Measurements from ENCODE around the gene SPDEF.

The SPDEF gene

GRCh38 chr6:34543421-34543820 lies 12.7 kb downstream of the SPDEF start:
- peak; percentile 74 for DNase-seq

GRCh38 chr6:34540841-34541240 lies 15.3 kb downstream of the SPDEF start:
- DNase-seq = no peak

GRCh38 chr6:34540222-34540621 lies 15.9 kb downstream of the SPDEF start:
- no peak for DNase-seq

GRCh38 chr6:34539181-34539580 lies 16.9 kb downstream of the SPDEF start:
- no peak for DNase-seq

- no peak for DNase-seq
Measured at GRCh38 chr6:34538581-34538980, 17.5 kb downstream of the SPDEF start.

- DNase-seq = no peak
Measured at GRCh38 chr6:34537922-34538550, 18.1 kb downstream of the SPDEF start.

- DNase-seq = no peak
Measured at GRCh38 chr6:34536959-34537848, 18.9 kb downstream of the SPDEF start.

- no peak for DNase-seq
Measured at GRCh38 chr6:34536251-34536958, 19.7 kb downstream of the SPDEF start.

GRCh38 chr6:34535646-34536045 lies 20.5 kb downstream of the SPDEF start:
- no peak for DNase-seq

- no peak for DNase-seq
Measured at GRCh38 chr6:34535199-34535598, 20.9 kb downstream of the SPDEF start.

- DNase-seq = no peak
Measured at GRCh38 chr6:34534656-34535055, 21.5 kb downstream of the SPDEF start.

GRCh38 chr6:34534146-34534545 lies 22.0 kb downstream of the SPDEF start:
- no peak for DNase-seq

- DNase-seq = no peak
Measured at GRCh38 chr6:34532230-34532629, 23.9 kb downstream of the SPDEF start.

- no peak for DNase-seq
Measured at GRCh38 chr6:34531580-34532201, 24.4 kb downstream of the SPDEF start.

GRCh38 chr6:34530753-34531365 lies 25.3 kb downstream of the SPDEF start:
- DNase-seq = no peak

GRCh38 chr6:34529665-34530327 lies 26.3 kb downstream of the SPDEF start:
- DNase-seq = no peak

- no peak for DNase-seq
Measured at GRCh38 chr6:34528996-34529664, 27.0 kb downstream of the SPDEF start.

GRCh38 chr6:34527751-34528670 lies 28.1 kb downstream of the SPDEF start:
- no peak for DNase-seq

- peak; percentile 89 for DNase-seq
Measured at GRCh38 chr6:34526992-34527728, 29.0 kb downstream of the SPDEF start.

Measured in HCEC 1CT (cell line).